ENCODE measurements around the gene PTRH2. TPM values are rescaled to one million over a fixed set of nuclear protein-coding genes. Genes with fewer than 3 reads are reported as not detected.

The PTRH2 gene
- polyA plus RNA-seq, 3 donors: 13.4 to 27.0 (median 26.0) TPM

- Histone ChIP-seq H3K4me1 (ENCODE audit: control insufficient read depth in 1 of 2, insufficient read depth in 2 of 2, low read length in 2 of 2) (peaks cover 35 to 71% of the 10 kb centered on the region in 2 donors), H3K9ac (ENCODE audit: insufficient read depth, low read length, poor library complexity, severe bottlenecking) (no peak overlapping the region), H3K4me2 (replicated peaks; ENCODE audit: extremely low read depth, low read length, poor library complexity, severe bottlenecking) (peak overlapping the region; percentile 37), H3K36me3 (replicated peaks in 1 of 2; ENCODE audit: control insufficient read depth in 1 of 2, insufficient read depth in 2 of 2, low read length in 2 of 2) (peaks cover 0 to 4% of the 10 kb centered on the region in 2 donors), H3K4me3 (replicated peaks in 1 of 3; ENCODE audit: low read depth in 2 of 3, low read length in 3 of 3) (peak overlapping the region in 1 of 3 experiments; percentile 19), H3K79me2 (ENCODE audit: insufficient read depth, low read length) (peaks cover 98% of the 10 kb centered on the region), H3K9me3 (replicated peaks in 1 of 2; ENCODE audit: control insufficient read depth in 1 of 2, insufficient read depth in 1 of 2, low read length in 2 of 2) (no peaks in the 10 kb centered on the region), H3K27ac (ENCODE audit: low read depth in 1 of 2, low read length in 2 of 2) (peak overlapping the region in 1 of 2 donors; percentile 55), H2AFZ (ENCODE audit: insufficient read depth, low read depth, low read length, poor library complexity, severe bottlenecking) (no peak overlapping the region), H4K20me1 (ENCODE audit: insufficient read depth, low read length) (peaks cover 92% of the 10 kb centered on the region), H3K27me3 (ENCODE audit: control insufficient read depth in 2 of 2, insufficient read depth in 2 of 2, low read length in 2 of 2) (no peaks in the 10 kb centered on the region)
- Mint-ChIP-seq H3K27me3 (ENCODE audit: low read depth in 3 of 3) (no peaks in the 10 kb centered on the region), H3K4me3 (no peak overlapping the region), H3K36me3 (peaks cover 24 to 41% of the 10 kb centered on the region in 2 donors), H3K4me1 (peaks cover 66% of the 10 kb centered on the region), H3K9me3 (peaks cover 0 to 5% (median 0%) of the 10 kb centered on the region in 7 donors), H3K27ac (peak overlapping the region in 2 of 7 donors; percentile 30 to 42)
- TF ChIP-seq CTCF (IDR thresholded peaks at IDR 0.05): no peak
- DNase-seq: no peak
- intact Hi-C loops (cut with micrococcal nuclease): no loop called here
These were observed 4.7 kb upstream of the PTRH2 start for GRCh38 chr17:59711936-59712335.

- Mint-ChIP-seq H3K27ac (peak overlapping the region; percentile 98 to 100 (median 99)), H3K9me3 (peaks cover 0 to 5% (median 0%) of the 10 kb centered on the region in 7 donors), H3K4me1 (peaks cover 72% of the 10 kb centered on the region), H3K36me3 (peaks cover 21 to 35% of the 10 kb centered on the region in 2 donors), H3K27me3 (ENCODE audit: low read depth in 3 of 3) (peaks cover 0 to 2% (median 0%) of the 10 kb centered on the region in 3 donors), H3K4me3 (peak overlapping the region; percentile 98 to 99)
- Histone ChIP-seq H3K4me1 (ENCODE audit: control insufficient read depth in 1 of 2, insufficient read depth in 2 of 2, low read length in 2 of 2) (peaks cover 42 to 74% of the 10 kb centered on the region in 2 donors), H3K27ac (ENCODE audit: low read depth in 1 of 2, low read length in 2 of 2) (peak overlapping the region; percentile 95 to 99), H3K79me2 (ENCODE audit: insufficient read depth, low read length) (peaks cover 98% of the 10 kb centered on the region), H3K4me2 (replicated peaks; ENCODE audit: extremely low read depth, low read length, poor library complexity, severe bottlenecking) (peak overlapping the region; percentile 85), H3K9me3 (replicated peaks in 1 of 2; ENCODE audit: control insufficient read depth in 1 of 2, insufficient read depth in 1 of 2, low read length in 2 of 2) (no peaks in the 10 kb centered on the region), H3K9ac (ENCODE audit: insufficient read depth, low read length, poor library complexity, severe bottlenecking) (peak overlapping the region; percentile 91), H3K27me3 (ENCODE audit: control insufficient read depth in 2 of 2, insufficient read depth in 2 of 2, low read length in 2 of 2) (no peaks in the 10 kb centered on the region), H4K20me1 (ENCODE audit: insufficient read depth, low read length) (peaks cover 81% of the 10 kb centered on the region), H3K36me3 (replicated peaks in 1 of 2; ENCODE audit: control insufficient read depth in 1 of 2, insufficient read depth in 2 of 2, low read length in 2 of 2) (peaks cover 0 to 1% of the 10 kb centered on the region in 2 donors), H3K4me3 (replicated peaks in 1 of 3; ENCODE audit: low read depth in 2 of 3, low read length in 3 of 3) (peak overlapping the region; percentile 86 to 98 (median 93)), H2AFZ (ENCODE audit: insufficient read depth, low read depth, low read length, poor library complexity, severe bottlenecking) (peak overlapping the region; percentile 80)
- peak in 2 of 3 donors; percentile 16 to 17 for DNase-seq
- intact Hi-C loops (cut with micrococcal nuclease): no loop called here
- 0% methylated on average over 9 of the region's 15 CpGs for WGBS (ENCODE audit: insufficient coverage)
- no peak for TF ChIP-seq CTCF (IDR thresholded peaks at IDR 0.05)
These were observed 771 bp upstream of the PTRH2 start for GRCh38 chr17:59707971-59708430.

Measured in CD14-positive monocyte (primary cell).